Skeletal muscle satellite cell (primary cell): Measurements from ENCODE around the gene STK32C.

Experiments
- H3K27me3 ChIP-seq: 2 replicates; pipeline ENCODE4 v1.7.0; 2013; ENCODE audit warnings: low read length; ENCODE audit not compliant: control insufficient read depth, insufficient read depth
- H3K36me3 ChIP-seq: 2 replicates; pipeline ENCODE4 v1.7.0; 2013; ENCODE audit warnings: mild to moderate bottlenecking, control low read depth, low read length; ENCODE audit not compliant: insufficient read depth
- H3K4me1 ChIP-seq: 2 replicates; pipeline ENCODE4 v1.7.0; 2013; ENCODE audit warnings: low read length; ENCODE audit not compliant: control insufficient read depth, insufficient read depth
- H3K4me2 ChIP-seq: 2 replicates; pipeline ENCODE4 v1.7.0; 2013; ENCODE audit warnings: mild to moderate bottlenecking, low read length
- H3K4me3 ChIP-seq: 2 replicates; pipeline ENCODE4 v1.7.0; 2013; ENCODE audit warnings: low read length
- H3K9ac ChIP-seq: 2 replicates; pipeline ENCODE4 v1.7.0; 2013; ENCODE audit warnings: mild to moderate bottlenecking, low read depth, low read length, moderate library complexity
- H3K9me3 ChIP-seq: replicated peaks from 2 replicates; pipeline ENCODE4 v1.7.0; 2013; ENCODE audit warnings: mild to moderate bottlenecking, control low read depth, low read length

The STK32C gene

GRCh38 chr10:132170561-132171361 lies 137.0 kb downstream of the STK32C start:
- Histone ChIP-seq H3K9ac (no peak overlapping the region), H3K36me3 (no peaks in the 10 kb centered on the region), H3K4me2 (no peak overlapping the region), H3K4me1 (no peaks in the 10 kb centered on the region), H3K9me3 (no peaks in the 10 kb centered on the region), H3K27me3 (peaks cover 9% of the 10 kb centered on the region), H3K4me3 (no peak overlapping the region)

- Histone ChIP-seq H3K4me3 (no peak overlapping the region), H3K4me2 (no peak overlapping the region), H3K27me3 (peaks cover 1% of the 10 kb centered on the region), H3K9me3 (no peaks in the 10 kb centered on the region), H3K9ac (no peak overlapping the region), H3K4me1 (no peaks in the 10 kb centered on the region), H3K36me3 (no peaks in the 10 kb centered on the region)
These were observed 137.8 kb downstream of the STK32C start for GRCh38 chr10:132169766-132170560.

DNA sequence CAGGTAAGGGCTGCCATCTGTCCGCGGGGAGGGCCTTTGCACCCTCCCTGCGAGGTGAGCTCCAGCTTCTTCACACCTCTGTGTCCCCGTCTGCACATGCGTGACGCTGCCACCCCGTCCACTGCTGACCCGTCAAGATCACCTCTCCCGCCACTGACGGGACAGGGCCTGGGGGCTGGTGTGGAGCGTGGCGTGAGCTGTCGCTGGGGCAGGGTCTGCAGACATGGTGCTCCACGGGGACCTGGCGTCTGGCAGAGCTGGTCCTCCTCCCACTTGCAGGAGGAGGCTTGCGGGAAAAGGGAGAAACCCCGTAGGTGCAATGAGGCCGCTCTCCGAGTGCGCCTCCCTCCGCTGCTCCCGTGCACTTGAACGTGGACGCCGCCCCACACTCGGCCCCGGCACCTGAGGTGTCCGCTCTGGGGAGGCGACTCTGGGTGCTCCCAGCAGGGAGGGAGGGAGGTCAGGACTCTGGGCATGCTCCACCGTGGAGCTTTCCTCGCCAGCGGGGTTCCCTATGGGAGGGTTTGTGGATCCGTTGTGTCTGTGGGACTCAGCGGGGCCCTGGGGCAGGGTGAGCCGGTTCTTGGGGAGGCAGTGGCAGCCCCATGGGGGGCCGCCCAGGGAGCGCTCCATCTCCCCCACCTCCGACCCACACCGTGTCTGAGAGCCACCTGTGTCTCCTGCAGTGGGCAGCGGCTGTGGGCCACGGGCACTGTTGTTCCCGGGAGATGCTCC lies 138.6 kb downstream of the STK32C start:
- H3K4me2 ChIP-seq, result no peak overlapping the region
- peaks cover under 1% of the 10 kb centered on the region for H3K27me3 ChIP-seq
- no peaks in the 10 kb centered on the region for H3K9me3 ChIP-seq
- H3K9ac ChIP-seq, result no peak overlapping the region
- no peaks in the 10 kb centered on the region for H3K4me1 ChIP-seq
- H3K36me3 ChIP-seq, result no peaks in the 10 kb centered on the region
- no peak overlapping the region for H3K4me3 ChIP-seq

DNA sequence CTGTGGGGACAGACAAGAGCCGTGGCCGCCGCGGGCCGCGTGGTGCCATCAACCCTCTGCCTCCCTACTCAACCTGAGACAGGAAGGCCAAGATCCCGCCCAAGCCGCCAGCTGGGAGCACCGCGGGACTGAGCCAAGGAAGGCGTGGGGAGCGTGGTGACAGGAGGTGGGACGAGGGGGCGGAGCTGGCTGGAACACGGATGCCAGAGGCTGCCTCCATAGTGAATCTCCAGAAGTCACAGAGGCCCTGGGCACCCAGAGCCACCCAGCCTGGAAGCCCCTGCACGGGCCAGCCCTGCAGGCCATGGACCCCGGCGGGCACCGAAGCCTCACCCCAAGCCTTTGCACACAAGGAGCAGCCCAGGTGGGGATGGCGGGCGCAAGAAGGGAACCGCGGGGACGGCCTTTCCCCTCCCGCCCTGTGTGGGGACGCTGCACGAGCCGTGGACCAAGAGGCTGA lies 139.1 kb downstream of the STK32C start:
- H3K4me3 ChIP-seq, result no peak overlapping the region
- no peak overlapping the region for H3K4me2 ChIP-seq
- H3K27me3 ChIP-seq, result peaks cover 4% of the 10 kb centered on the region
- H3K9ac ChIP-seq, result no peak overlapping the region
- H3K4me1 ChIP-seq, result no peaks in the 10 kb centered on the region
- no peaks in the 10 kb centered on the region for H3K36me3 ChIP-seq
- H3K9me3 ChIP-seq, result no peaks in the 10 kb centered on the region

GRCh38 chr10:132167976-132168375 lies 139.8 kb downstream of the STK32C start:
- H3K9ac ChIP-seq, result no peak overlapping the region
- H3K4me3 ChIP-seq, result no peak overlapping the region

GRCh38 chr10:132167041-132167674 lies 140.6 kb downstream of the STK32C start:
- Histone ChIP-seq H3K27me3 (peaks cover 4% of the 10 kb centered on the region), H3K4me2 (no peak overlapping the region)

More at GRCh38 chr10:132167976-132168375, 139.8 kb downstream of the STK32C start:
- H3K9me3 ChIP-seq, result no peaks in the 10 kb centered on the region
- no peaks in the 10 kb centered on the region for H3K36me3 ChIP-seq
- H3K4me1 ChIP-seq, result no peaks in the 10 kb centered on the region
- no peak overlapping the region for H3K4me2 ChIP-seq
- peaks cover 4% of the 10 kb centered on the region for H3K27me3 ChIP-seq

DNA sequence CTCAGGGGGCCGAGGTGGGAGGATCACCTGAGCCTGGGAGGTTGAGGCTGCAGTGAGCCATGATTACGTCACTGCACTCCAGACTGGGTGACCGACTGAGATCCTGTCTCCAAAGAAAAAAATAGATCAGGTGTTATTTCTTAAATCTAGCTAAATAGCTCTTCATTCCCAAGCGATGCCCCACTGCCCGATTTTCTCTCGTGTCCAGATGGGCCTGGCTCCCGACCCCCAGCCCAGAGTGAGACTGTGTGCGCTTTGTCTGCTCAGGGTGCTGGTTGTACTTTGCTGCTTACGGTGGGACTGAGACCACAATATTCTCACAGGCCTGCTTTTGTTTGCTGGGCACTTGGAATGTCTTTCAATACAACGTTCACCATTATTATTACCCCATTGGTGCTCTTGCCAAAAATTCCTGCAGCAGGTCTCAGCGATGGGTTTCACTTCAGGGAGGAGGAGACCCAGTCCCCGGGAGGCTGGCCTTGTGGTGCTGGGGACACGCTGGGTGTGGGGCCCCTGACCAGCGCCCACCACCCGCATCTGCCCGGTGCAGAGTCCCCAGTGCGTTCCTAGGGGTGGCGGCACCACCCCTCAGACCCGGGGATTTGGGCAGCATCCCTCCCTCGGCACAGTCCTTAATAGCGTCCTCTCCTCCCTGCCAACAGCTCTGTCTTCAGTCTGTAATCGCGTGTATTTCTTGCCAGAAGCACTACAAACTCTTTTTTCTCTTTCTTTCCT lies 141.4 kb downstream of the STK32C start:
- Histone ChIP-seq H3K4me3 (no peak overlapping the region), H3K4me1 (no peaks in the 10 kb centered on the region), H3K9ac (no peak overlapping the region), H3K27me3 (peaks cover 4% of the 10 kb centered on the region), H3K36me3 (no peaks in the 10 kb centered on the region), H3K4me2 (no peak overlapping the region), H3K9me3 (no peaks in the 10 kb centered on the region)

More at GRCh38 chr10:132167041-132167674, 140.6 kb downstream of the STK32C start:
- Histone ChIP-seq H3K9me3 (no peaks in the 10 kb centered on the region), H3K4me3 (no peak overlapping the region), H3K4me1 (no peaks in the 10 kb centered on the region), H3K36me3 (no peaks in the 10 kb centered on the region), H3K9ac (no peak overlapping the region)

DNA sequence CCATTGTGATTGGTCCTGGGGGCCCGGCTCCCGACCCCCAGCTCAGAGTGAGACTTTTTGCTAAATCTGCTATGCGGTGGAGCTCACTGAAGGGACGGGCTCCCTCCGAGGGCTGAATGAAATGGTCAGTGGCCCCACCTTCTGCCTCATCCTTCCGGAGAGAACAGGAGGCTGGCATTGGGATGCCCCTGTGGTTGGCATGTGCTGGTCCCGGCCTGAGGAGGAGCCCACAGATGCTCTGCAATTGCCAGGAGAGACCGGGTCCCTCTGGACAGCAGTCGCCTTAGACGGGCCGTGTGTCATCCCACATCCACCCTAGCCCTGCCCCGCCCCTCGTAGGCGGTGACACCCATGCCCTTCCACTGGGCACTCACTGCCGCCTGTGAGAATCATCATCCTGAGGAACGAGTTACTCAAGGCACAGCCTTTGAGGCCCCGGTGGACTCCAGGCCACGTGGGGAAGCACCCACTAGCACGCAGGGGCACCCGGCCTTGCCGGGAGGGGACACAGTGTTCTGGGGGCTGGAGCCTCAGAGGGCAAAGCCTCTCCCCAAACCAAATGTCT lies 142.3 kb downstream of the STK32C start:
- Histone ChIP-seq H3K4me3 (no peak overlapping the region), H3K36me3 (no peaks in the 10 kb centered on the region), H3K4me1 (no peaks in the 10 kb centered on the region), H3K27me3 (peaks cover 4% of the 10 kb centered on the region), H3K9me3 (no peaks in the 10 kb centered on the region), H3K4me2 (no peak overlapping the region), H3K9ac (no peak overlapping the region)

GRCh38 chr10:132164761-132165278 lies 142.9 kb downstream of the STK32C start:
- Histone ChIP-seq H3K4me1 (no peaks in the 10 kb centered on the region), H3K9me3 (no peaks in the 10 kb centered on the region), H3K4me2 (no peak overlapping the region), H3K36me3 (no peaks in the 10 kb centered on the region), H3K9ac (no peak overlapping the region), H3K4me3 (no peak overlapping the region), H3K27me3 (peaks cover 4% of the 10 kb centered on the region)

- Histone ChIP-seq H3K9ac (no peak overlapping the region), H3K4me3 (no peak overlapping the region), H3K27me3 (peaks cover 4% of the 10 kb centered on the region), H3K4me2 (no peak overlapping the region), H3K4me1 (no peaks in the 10 kb centered on the region), H3K36me3 (no peaks in the 10 kb centered on the region), H3K9me3 (no peaks in the 10 kb centered on the region)
These were observed 143.8 kb downstream of the STK32C start for GRCh38 chr10:132163826-132164515.
